Astrocyte (in vitro differentiated cells and primary cell): ENCODE measurements around the gene MEGF11.

Source experiments
- CTCF ChIP-seq: IDR thresholded peaks from 2 replicates; pipeline ENCODE4 v1.5.1; 2011; ENCODE audit warnings: low read depth, mild to moderate bottlenecking, inconsistent platforms, low read length, moderate library complexity; ENCODE audit not compliant: insufficient read depth
- EZH2 ChIP-seq: IDR thresholded peaks from 2 replicates; pipeline ENCODE4 v1.6.1; 2012; ENCODE audit warnings: mild to moderate bottlenecking, low read length, inconsistent platforms; ENCODE audit not compliant: insufficient read depth

- TF ChIP-seq CTCF: no peak
- TF ChIP-seq EZH2: no peak
Measured at GRCh38 chr15:66110864-66111263, 142.7 kb downstream of the MEGF11 start.
